CD4-positive, CD25-positive, alpha-beta regulatory T cell (primary cell): ENCODE data around the gene AHI1. TPM values are rescaled to one million over a fixed set of nuclear protein-coding genes. Genes with fewer than 3 reads are reported as not detected.

Experiments used
- ATAC-seq, 2 donors: fragments of 150-1000 bp; cut with Tn5 transposase; one replicate each; pipeline ENCODE4 v1.10.0; 2021; ENCODE audit warnings: low read depth in 2 of 2, moderate number of reproducible peaks in 2 of 2, moderate library complexity in 1 of 2
- DNase-seq, 3 donors: peaks; one replicate each; pipeline versions ENCODE4 v3.0.0 to v3.0.0-alpha.2; 2012 to 2022; ENCODE audit warnings: mixed read lengths in 1 of 3
- H3K27ac ChIP-seq: one replicate; pipeline ENCODE4 v1.7.0; 2013; ENCODE audit warnings: mild to moderate bottlenecking, low read length; ENCODE audit not compliant: insufficient read depth, poor library complexity, severe bottlenecking
- H3K27me3 ChIP-seq: one replicate; pipeline ENCODE4 v1.7.0; 2013; ENCODE audit warnings: low read length; ENCODE audit not compliant: control insufficient read depth, insufficient read depth
- H3K36me3 ChIP-seq: one replicate; pipeline ENCODE4 v1.7.0; 2013; ENCODE audit warnings: mild to moderate bottlenecking, low read length, moderate library complexity; ENCODE audit not compliant: control insufficient read depth, insufficient read depth
- H3K4me1 ChIP-seq: 2 replicates; pipeline ENCODE4 v1.7.0; 2013; ENCODE audit warnings: mild to moderate bottlenecking, low read length; ENCODE audit not compliant: insufficient read depth, control insufficient read depth, poor library complexity, severe bottlenecking
- H3K4me3 ChIP-seq: one replicate; pipeline ENCODE4 v1.7.0; 2013; ENCODE audit warnings: low read depth, mild to moderate bottlenecking, low read length, moderate library complexity
- H3K9me3 ChIP-seq, 2 experiments: 1 replicate in 1 of 2; 2 replicates in 1 of 2; pipeline ENCODE4 v1.7.0; 2013; ENCODE audit warnings: low read length in 2 of 2, mild to moderate bottlenecking in 1 of 2, moderate library complexity in 1 of 2; ENCODE audit not compliant: control insufficient read depth in 2 of 2
- H3K27ac Mint-ChIP-seq, 3 donors: one replicate each; pipeline ENCODE4 v1.8.0; 2020 to 2022; ENCODE audit warnings: mild to moderate bottlenecking in 3 of 3, mixed read lengths in 3 of 3, moderate library complexity in 2 of 3
- H3K27me3 Mint-ChIP-seq: one replicate; pipeline ENCODE4 v1.8.0; 2022; ENCODE audit warnings: mild to moderate bottlenecking, mixed read lengths
- H3K36me3 Mint-ChIP-seq: one replicate; pipeline ENCODE4 v1.8.0; 2020; ENCODE audit warnings: mixed read lengths
- H3K4me1 Mint-ChIP-seq, 4 donors: one replicate each; pipeline ENCODE4 v1.8.0; 2020 to 2022; ENCODE audit warnings: mixed read lengths in 4 of 4, mild to moderate bottlenecking in 1 of 4
- H3K4me3 Mint-ChIP-seq, 4 donors: one replicate each; pipeline ENCODE4 v1.8.0; 2020 to 2022; ENCODE audit warnings: mild to moderate bottlenecking in 4 of 4, mixed read lengths in 4 of 4, moderate library complexity in 3 of 4
- H3K9me3 Mint-ChIP-seq, 7 donors: one replicate each; pipeline ENCODE4 v1.8.0; 2020 to 2022; ENCODE audit warnings: mixed read lengths in 7 of 7, mild to moderate bottlenecking in 3 of 7, moderate library complexity in 2 of 7
- polyA plus RNA-seq, 4 donors: library from polyadenylated mRNA; unstranded; fragments of 300-500 nt; fragmentation: Illumina TruSeq; gene quantifications; one replicate each; pipeline ENCODE4 v1.2.3, GENCODE V29; 2021
- total RNA-seq: library from RNA; stranded (reverse); gene quantifications from one replicate; pipeline ENCODE4 v1.2.3, GENCODE V29; 2022

The AHI1 gene
- total and polyA plus RNA-seq, 5 donors from 2014 or later, result 1.3 to 12.9 (median 2.2) TPM

DNA sequence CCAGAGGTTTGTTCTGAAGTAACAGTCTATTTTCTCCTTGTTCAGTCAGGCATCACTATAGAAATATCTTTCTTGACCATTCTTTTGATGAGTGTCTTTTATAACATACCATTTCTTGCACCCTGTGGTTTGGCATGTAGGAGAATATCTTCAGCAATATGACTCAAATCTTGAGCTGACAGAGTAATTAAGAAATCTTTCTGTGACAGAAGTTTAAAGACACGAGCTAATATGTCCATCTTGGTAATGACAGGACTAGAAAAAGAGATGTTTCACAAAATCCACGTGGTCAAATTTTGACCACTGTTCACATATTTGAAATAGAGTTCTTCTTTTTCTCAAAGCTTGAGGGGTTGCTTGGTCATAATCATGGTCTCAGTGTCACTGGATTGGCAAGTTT is 166.5 kb downstream of the AHI1 start:
- no peaks in the 10 kb centered on the region for H3K9me3 Mint-ChIP-seq
- ATAC-seq, result no peak

GRCh38 chr6:135329851-135330803 is 167.4 kb downstream of the AHI1 start:
- Mint-ChIP-seq H3K27me3 (no peaks in the 10 kb centered on the region), H3K4me1 (no peaks in the 10 kb centered on the region), H3K9me3 (no peaks in the 10 kb centered on the region), H3K36me3 (peaks cover 8% of the 10 kb centered on the region), H3K27ac (no peak overlapping the region), H3K4me3 (no peak overlapping the region)
- H3K36me3 ChIP-seq, result no peaks in the 10 kb centered on the region
- H3K4me3 ChIP-seq, result no peak overlapping the region
- H3K9me3 ChIP-seq, result no peaks in the 10 kb centered on the region
- DNase-seq (no peak), ATAC-seq (no peak)
- H3K4me1 ChIP-seq, result no peaks in the 10 kb centered on the region
- H3K27me3 ChIP-seq, result no peaks in the 10 kb centered on the region
- H3K27ac ChIP-seq, result no peak overlapping the region

More for the DNA sequence above, 166.5 kb downstream of the AHI1 start:
- H3K4me3 Mint-ChIP-seq, result no peak overlapping the region
- no peaks in the 10 kb centered on the region for H3K4me1 Mint-ChIP-seq
- Histone ChIP-seq H3K27me3 (no peaks in the 10 kb centered on the region), H3K9me3 (no peaks in the 10 kb centered on the region), H3K4me1 (no peaks in the 10 kb centered on the region), H3K4me3 (no peak overlapping the region), H3K36me3 (no peaks in the 10 kb centered on the region), H3K27ac (no peak overlapping the region)
- DNase-seq, result no peak
- peaks cover 8% of the 10 kb centered on the region for H3K36me3 Mint-ChIP-seq
- H3K27me3 Mint-ChIP-seq, result no peaks in the 10 kb centered on the region
- H3K27ac Mint-ChIP-seq, result no peak overlapping the region

DNA sequence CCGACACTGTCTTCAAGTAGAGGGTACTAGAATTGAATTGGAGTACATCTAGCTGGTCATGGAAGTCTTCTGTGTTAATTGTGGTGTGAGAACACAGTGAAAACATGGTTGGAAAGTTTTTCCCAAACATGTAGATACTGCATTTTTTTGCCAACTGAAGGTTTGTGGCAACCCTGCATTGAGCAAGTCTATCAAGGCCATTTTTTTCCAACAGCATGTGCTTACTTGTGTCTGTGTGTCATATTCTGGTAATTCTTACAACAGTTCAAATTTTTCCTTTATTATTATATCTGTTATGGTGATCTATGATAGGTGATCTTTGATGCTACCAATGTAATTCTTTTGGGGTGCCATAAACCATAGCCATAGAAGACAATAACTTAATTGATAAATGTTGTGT is 169.4 kb downstream of the AHI1 start:
- H3K27me3 Mint-ChIP-seq, result no peaks in the 10 kb centered on the region
- H3K4me3 Mint-ChIP-seq, result no peak overlapping the region
- H3K36me3 Mint-ChIP-seq, result peaks cover 8% of the 10 kb centered on the region
- no peak overlapping the region for H3K27ac ChIP-seq
- H3K4me1 ChIP-seq, result no peaks in the 10 kb centered on the region
- H3K9me3 ChIP-seq, result no peaks in the 10 kb centered on the region
- no peaks in the 10 kb centered on the region for H3K9me3 Mint-ChIP-seq
- no peak overlapping the region for H3K27ac Mint-ChIP-seq
- no peak overlapping the region for H3K4me3 ChIP-seq
- no peaks in the 10 kb centered on the region for H3K36me3 ChIP-seq
- ATAC-seq (no peak), DNase-seq (no peak)
- H3K4me1 Mint-ChIP-seq, result peaks cover 0 to 1% (median 0%) of the 10 kb centered on the region in 4 donors
- no peaks in the 10 kb centered on the region for H3K27me3 ChIP-seq

DNA sequence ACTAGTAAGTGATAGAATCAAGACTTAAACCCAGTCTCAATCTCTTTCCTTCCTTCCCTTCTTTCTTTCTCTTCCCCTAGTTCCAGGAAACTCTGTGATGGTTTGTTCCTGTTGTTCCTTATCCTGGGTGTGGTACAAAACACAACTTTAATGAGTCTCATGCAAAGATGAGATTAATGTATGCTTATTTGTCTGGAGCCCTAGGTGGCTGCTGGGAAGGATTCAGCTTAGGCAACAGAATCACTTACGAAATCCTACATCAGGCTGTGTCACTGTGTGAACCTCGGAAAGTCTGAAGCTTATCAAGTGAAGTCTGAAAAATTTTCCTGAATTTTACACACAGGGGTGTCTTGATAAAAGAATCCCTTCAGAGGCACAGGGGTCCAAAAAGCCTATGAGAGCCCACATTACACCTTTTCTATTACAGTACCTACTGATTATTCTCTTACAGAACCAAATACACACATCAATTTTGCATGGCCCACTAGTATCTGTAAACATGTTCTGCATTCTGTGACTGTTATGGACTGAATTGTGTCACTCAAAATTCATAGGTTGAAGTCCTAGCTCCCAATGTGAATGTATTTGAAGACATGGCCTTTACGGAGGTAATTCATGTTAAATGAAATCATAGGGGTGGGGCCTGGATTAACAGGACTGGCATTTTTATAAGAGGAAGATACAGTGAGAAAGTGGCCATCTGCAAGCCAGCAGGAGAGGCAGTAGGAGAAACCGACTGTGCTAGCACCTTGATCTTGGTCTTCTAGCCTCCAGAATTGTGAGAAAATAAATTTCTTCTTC is 171.7 kb downstream of the AHI1 start:
- H3K36me3 Mint-ChIP-seq, result peaks cover 4% of the 10 kb centered on the region
- Histone ChIP-seq H3K27ac (no peak overlapping the region), H3K9me3 (no peaks in the 10 kb centered on the region), H3K4me1 (no peaks in the 10 kb centered on the region), H3K4me3 (no peak overlapping the region), H3K27me3 (no peaks in the 10 kb centered on the region), H3K36me3 (no peaks in the 10 kb centered on the region)
- ATAC-seq (no peak), DNase-seq (no peak)
- no peak overlapping the region for H3K4me3 Mint-ChIP-seq
- H3K27ac Mint-ChIP-seq, result no peak overlapping the region
- peaks cover 0 to 4% (median 2%) of the 10 kb centered on the region in 4 donors for H3K4me1 Mint-ChIP-seq
- no peaks in the 10 kb centered on the region for H3K9me3 Mint-ChIP-seq
- H3K27me3 Mint-ChIP-seq, result no peaks in the 10 kb centered on the region

DNA sequence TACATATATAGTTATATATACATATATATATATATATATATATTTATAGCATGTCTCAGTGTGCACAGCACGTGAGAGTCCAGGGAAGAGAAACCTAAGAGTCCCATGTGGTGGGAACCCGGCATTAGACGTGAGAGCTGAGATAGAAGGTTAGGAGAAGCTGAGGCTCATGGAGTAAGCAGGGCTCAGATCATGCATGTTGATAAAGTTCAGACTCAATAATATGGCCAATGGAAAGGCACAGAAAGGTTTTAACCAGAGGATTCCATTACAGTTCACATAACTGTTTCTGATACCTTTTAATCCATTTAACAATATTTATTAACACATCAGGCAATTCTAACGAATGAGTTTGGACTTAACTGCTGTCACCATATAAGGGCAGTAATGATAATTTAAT is 173.0 kb downstream of the AHI1 start:
- Mint-ChIP-seq H3K27me3 (no peaks in the 10 kb centered on the region), H3K4me1 (peaks cover 0 to 4% (median 2%) of the 10 kb centered on the region in 4 donors), H3K4me3 (no peak overlapping the region), H3K36me3 (peaks cover 4% of the 10 kb centered on the region), H3K9me3 (no peaks in the 10 kb centered on the region), H3K27ac (no peak overlapping the region)
- DNase-seq, result no peak
- H3K4me1 ChIP-seq, result no peaks in the 10 kb centered on the region
- ATAC-seq, result no peak
- no peak overlapping the region for H3K27ac ChIP-seq
- H3K27me3 ChIP-seq, result no peaks in the 10 kb centered on the region
- H3K4me3 ChIP-seq, result no peak overlapping the region
- H3K9me3 ChIP-seq, result no peaks in the 10 kb centered on the region
- H3K36me3 ChIP-seq, result no peaks in the 10 kb centered on the region

- Mint-ChIP-seq H3K27ac (no peak overlapping the region), H3K9me3 (no peaks in the 10 kb centered on the region), H3K4me3 (no peak overlapping the region), H3K27me3 (no peaks in the 10 kb centered on the region), H3K4me1 (peaks cover 0 to 4% (median 2%) of the 10 kb centered on the region in 4 donors), H3K36me3 (peaks cover 4% of the 10 kb centered on the region)
- DNase-seq, result no peak
- H3K4me1 ChIP-seq, result no peaks in the 10 kb centered on the region
- H3K4me3 ChIP-seq, result no peak overlapping the region
- H3K9me3 ChIP-seq, result no peaks in the 10 kb centered on the region
- H3K27ac ChIP-seq, result no peak overlapping the region
- H3K36me3 ChIP-seq, result no peaks in the 10 kb centered on the region
- no peaks in the 10 kb centered on the region for H3K27me3 ChIP-seq
- ATAC-seq, result no peak
Observed at GRCh38 chr6:135323979-135324378, 173.6 kb downstream of the AHI1 start.

GRCh38 chr6:135323202-135323668 is 174.3 kb downstream of the AHI1 start:
- Histone ChIP-seq H3K9me3 (no peaks in the 10 kb centered on the region), H3K27ac (no peak overlapping the region), H3K4me1 (no peaks in the 10 kb centered on the region), H3K4me3 (no peak overlapping the region), H3K36me3 (no peaks in the 10 kb centered on the region), H3K27me3 (no peaks in the 10 kb centered on the region)
- Mint-ChIP-seq H3K9me3 (no peaks in the 10 kb centered on the region), H3K4me1 (peaks cover 0 to 4% (median 3%) of the 10 kb centered on the region in 4 donors), H3K27me3 (no peaks in the 10 kb centered on the region), H3K36me3 (peaks cover 4% of the 10 kb centered on the region), H3K4me3 (no peak overlapping the region), H3K27ac (no peak overlapping the region)
- ATAC-seq (peak in 1 of 2 donors; percentile 47), DNase-seq (peak in 1 of 3 donors; percentile 20)
